NCI-H2196 treated with DMSO at 0.1 percent for 48 hours (cell line): ENCODE results near the gene PITX1.
"Not testable (repeated sequence)": the region's sequence is repeated elsewhere in the genome, so short reads cannot be mapped to it uniquely, and the experiment has no call there.

ENCODE experiments used
- DNase-seq: peaks from one replicate; lab custom pipeline; 2025; ENCODE audit not compliant: unreplicated experiment; lab: John Stamatoyannopoulos, UW

PITX1 gene

GRCh38 chr5:135033901-135034235, at the start of gene PITX1:
PITX1 (minus strand) TSS chr5:135034228; CDS start chr5:135033881, 347 bp downstream.
- DNase-seq: no peak

GRCh38 chr5:135083334-135083733, 49.3 kb upstream of the PITX1 start:
- not testable (repeated sequence) for DNase-seq

DNA sequence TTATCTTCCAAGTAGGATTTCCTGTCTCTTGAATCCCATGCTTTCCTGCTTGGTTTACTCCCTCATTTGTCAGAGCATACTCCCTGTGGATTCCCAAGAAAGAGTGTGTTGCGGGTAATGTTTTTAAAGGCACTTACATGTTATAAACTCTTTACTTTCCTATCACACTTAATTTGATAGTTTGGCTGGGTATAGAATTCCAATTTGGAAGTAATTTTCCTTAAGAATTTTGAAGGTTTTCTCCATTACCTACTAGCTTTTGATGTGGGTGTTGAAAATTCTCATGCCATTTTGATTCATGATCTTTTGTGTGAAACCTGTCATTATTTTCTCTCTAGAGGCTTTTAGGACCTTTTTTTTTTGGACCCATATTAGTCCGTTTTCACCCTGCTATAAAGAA, 47.2 kb upstream of the PITX1 start:
- no peak for DNase-seq

DNA sequence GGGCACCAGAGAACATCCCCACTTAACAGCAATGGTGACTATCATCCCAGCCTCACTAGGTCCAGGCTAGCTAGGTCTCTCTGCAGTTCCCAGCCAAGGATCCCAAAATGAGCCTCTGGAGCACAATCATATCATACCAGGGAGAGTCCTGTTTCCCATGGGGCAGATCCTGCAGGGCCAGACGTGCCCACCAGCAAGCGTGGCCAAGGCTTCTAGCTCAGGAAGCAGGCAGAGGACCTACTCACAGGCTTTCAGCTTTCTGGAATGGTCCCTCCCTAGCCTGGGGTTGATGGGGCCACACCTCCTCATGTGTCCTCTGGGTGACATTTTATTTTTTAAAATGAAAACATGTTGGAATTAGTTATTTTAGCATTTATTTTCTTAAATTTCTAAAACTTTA, 45.7 kb upstream of the PITX1 start:
- DNase-seq: no peak

DNA sequence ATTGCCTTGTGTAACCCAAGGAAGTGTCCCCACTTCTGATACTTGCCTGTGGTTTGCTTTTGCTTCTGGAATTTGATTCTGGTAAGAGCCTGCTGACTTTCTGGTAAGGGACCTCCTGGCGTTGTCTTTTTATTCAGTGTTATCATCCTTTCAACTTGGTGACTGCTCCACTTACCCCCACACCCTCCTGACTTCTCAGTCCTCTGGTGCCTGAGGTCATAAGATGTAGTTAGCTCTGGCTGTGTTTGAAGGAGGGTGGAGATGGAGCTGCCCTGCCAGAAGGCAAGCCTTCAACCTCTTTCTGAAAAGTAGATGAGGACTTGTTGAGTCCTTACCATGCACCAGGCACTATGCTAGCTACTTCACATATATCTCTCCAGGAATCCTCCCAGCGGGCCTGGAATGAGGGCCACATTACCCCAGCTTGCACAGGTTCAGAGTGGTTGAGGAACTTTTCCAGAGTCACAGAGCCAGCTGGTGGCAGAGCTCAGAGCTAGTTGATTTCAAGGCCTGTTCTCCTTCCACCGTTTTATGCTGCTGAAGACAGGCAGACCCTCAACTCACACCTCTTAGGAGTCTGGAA, 45.2 kb upstream of the PITX1 start:
- DNase-seq: no peak

DNA sequence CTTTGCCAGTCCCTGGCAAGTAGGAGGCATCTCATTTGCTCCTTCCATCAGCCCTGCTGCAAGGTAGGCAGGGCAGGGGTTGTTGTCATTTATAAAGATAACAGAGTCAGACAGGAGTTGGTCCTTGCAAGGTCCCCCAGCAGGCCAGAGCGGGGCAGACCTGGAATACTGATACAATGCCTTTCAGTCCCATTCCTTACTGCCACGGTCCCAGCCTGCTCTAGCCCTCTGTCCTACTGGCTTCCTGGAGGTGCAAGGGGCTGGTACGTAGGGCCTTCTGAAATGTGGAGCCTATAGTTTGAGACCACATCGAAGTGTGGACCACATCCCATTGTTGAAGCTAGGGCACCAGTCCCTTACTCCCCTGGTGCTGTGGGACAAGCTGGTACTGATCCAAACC, 42.8 kb upstream of the PITX1 start:
- no peak for DNase-seq

DNA sequence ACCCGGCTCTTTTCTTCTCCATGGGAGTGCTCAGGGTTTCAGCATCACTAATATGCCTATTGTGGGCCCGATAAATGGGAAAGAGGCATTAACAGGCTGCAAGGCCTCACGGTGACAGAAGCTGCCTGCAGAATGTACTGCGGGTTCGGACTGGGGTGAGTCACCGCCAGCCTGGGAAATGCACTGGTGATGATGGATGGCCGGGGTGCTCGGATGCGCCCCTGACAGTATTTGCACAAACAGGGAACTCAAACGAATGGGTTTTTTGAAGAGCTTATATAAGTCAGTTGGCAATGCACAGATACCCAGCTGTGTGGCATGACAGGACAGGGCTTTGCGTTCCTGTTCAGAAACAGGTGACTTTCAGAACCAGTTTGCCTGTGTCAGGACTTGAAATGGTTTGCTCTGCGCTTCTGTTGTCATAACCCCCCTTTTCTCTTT, 42.0 kb upstream of the PITX1 start:
- DNase-seq: no peak

DNA sequence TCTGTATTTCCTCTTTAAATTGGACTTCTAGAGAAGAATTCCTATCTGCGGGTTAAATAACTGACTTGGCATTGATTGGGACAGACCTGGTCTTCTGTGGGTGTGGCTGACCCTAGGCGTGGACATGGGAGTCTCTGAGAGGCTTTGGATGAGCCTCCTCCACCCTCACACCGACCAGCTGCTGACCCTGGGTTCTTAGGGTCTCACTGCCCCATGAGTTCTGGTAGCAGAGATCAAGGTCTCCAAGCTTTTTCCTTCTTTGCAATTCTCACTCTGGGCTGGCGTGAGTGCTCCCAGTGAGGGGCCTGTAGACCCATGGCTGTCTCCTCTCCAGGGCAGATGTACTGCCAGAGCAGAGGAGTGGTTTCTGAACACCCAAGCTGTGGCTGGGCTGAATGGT, 41.6 kb upstream of the PITX1 start:
- DNase-seq: no peak

DNA sequence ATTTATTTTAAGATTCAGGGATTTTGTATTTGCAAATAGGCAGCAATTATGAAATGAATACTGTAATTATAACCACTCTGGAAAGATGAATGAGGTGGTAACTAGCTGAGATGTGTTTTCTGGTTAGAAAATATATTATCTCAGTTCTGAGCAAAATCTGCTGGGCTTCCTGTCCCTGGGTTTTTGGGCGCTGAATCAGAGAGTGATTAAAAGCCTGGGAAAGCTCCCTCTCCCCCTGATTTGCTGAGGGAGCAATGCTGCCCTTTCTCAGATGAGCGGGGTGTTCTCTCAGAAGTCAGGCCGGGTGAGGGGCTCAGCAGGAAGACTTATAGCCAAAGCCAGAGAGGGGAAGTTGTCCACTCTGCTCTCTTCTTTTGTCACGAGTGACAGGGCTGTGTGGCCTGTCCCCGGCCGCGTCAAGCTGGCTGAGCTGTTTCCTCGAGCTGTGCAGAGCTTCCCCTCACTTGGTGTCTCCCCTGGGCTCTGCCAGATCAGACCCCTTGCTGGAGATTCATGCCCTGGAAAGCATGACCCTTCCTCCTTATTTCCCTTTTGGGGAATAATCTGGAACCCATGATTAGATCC, 39.8 kb upstream of the PITX1 start:
- DNase-seq: no peak

- no peak for DNase-seq
Measured at GRCh38 chr5:135072387-135073281, 38.6 kb upstream of the PITX1 start.

GRCh38 chr5:135071311-135071710, 37.3 kb upstream of the PITX1 start:
- no peak for DNase-seq

GRCh38 chr5:135069895-135070657, 36.0 kb upstream of the PITX1 start:
- no peak for DNase-seq

DNA sequence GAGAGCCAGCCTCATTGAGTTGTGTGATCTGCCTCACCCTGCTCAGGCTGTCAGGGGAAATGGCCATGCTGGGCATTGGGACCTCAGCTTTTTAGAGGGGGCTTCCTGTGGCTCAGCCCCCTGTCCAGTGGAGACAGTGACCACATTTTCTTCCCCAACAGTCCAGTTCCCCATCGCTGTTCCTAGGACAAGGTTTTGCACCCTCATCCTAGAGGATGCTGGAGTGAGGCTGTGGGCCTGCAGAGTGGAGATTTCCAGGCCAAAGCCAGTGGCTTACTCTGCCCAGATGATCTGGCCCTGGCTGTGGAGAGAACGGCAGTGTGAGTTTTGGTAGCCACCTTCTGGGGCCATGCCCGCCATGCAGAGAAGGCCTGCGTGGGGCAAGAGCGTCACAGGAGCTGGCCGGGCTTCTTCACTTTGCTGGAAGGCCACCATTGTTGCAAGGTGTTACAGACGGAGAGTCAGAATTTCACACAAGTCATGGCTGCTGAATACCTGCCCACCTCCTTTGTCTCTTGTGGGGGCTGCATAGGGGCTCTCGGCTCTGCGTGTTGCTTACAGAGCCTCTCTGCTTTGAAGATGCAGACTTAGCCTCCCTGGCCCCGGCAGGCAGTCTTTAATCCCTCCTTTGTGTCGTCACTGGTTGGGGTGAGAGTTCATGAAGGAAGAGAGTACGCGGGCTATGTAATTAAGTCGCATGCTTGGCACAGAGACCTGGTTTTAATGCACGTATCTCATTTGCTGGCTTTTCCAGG, 35.2 kb upstream of the PITX1 start:
- no peak for DNase-seq

DNA sequence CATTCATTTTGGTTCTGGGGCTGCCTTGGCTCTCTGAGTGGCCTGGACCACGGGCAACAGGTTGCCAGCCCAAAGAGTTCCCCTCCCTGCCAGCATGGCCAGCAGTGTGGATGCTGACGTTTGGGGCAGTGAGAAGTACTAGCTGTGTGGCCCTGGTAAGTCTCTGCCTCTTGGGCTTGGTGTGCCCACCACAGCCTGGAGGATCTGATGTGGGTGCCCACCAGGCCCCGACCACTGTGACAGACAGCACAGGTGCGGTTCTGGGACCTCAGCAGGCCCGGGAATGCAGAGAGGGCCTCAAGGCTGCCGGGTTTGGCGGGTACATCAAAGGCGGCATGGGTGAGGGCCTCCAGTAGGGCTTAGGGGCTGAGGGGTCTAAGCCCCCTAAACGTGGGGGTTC, 33.6 kb upstream of the PITX1 start:
- no peak for DNase-seq

GRCh38 chr5:135066781-135067180, 32.8 kb upstream of the PITX1 start:
- no peak for DNase-seq

DNA sequence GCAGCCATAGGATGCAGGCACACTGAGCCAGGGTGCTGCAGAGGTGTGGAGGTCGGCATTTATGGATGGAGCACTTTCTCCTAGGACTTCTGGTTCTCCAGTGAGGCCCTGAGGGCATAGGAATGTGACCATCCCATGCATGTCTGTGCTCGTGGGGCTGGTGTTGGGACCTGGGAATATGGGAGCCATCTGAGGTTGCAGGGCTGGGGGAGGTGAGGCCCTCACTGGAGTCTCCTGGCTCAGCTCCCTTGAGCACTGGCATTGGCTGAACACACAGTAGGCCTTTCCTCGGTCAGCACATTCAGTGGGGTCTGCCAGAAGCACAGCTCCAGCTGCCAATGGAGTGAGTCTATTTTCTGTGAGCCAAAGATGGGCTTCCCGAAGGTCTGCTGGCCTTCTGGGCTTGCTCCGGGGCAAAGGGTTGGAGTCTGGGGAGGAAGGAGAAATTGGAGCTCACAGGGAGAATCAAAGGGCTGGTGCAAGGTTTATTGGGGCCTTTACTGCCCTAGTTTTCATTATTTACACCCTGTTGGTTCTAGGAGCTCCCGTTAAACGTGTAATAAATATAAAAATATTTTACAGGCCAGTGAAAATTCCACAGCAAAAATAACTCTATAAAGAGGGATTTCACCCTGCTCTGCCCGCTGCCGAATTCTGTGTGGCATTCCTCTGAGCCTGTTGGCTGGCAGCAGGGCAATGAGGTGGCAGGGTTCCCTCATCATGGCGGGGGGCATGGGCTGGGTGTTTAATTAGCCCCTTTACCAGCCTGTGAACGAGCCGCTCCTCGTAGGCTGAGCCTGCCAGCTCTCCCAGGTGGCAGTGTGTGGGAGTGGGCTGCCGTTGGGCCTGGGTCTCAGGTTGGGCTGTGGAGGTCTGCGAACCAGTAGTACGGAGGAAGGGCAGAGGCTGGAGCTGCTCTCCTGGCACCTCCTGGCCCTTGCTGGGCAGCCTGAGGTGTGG, 31.6 kb upstream of the PITX1 start:
- DNase-seq: no peak

- DNase-seq: no peak
Measured at GRCh38 chr5:135064235-135064570, 30.2 kb upstream of the PITX1 start.

- no peak for DNase-seq
Measured at GRCh38 chr5:135063511-135064234, 29.6 kb upstream of the PITX1 start.

GRCh38 chr5:135063056-135063445, 29.0 kb upstream of the PITX1 start:
- DNase-seq: no peak
